Stimulated activated CD4-positive, alpha-beta T cell treated with anti-CD3 and anti-CD28 coated beads, TNF-alpha, amount 100 ng/mL, for 1 hour (primary cell): Measurements from ENCODE around the gene REXO1.
"Not testable (repeated sequence)": the region's sequence is repeated elsewhere in the genome, so short reads cannot be mapped to it uniquely, and the experiment has no call there.

Experiments
- DNase-seq, 3 donors: peaks; one replicate each; pipeline ENCODE4 v3.0.0-alpha.2; 2020; ENCODE audit warnings: low read depth in 3 of 3, low spot score in 1 of 3

The REXO1 gene

DNA sequence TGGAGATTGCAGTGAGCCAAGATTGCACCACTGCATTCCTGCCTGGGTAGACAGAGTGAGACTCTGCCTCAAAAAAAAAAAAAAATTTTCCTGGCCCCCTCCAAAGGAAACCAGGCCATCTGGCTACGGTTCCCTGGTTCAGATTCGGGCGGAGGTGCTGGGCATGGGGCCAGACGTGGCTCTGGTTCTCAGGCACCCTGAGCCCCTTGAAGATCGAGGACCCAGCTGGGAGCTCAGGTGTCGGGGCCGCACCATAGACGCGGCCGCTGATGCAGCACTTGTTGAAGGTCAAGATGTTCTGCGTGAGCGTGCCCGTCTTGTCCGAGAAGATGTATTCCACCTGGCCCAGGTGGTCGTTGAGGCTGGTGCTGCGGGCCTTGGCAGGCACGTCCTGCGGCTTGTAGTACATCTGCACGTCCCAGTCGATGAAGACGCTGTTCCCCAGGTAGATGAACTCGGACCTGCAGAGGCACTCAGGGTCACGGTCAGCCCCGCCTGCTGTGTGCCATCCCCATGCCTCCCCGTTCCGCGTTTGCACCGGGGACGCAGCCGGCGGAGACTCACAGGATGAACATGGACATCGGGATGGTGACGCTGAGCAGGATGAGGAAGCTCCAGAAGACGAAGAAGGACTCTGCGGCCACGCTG lies 48.5 kb downstream of the REXO1 start:
- no peak for DNase-seq

DNA sequence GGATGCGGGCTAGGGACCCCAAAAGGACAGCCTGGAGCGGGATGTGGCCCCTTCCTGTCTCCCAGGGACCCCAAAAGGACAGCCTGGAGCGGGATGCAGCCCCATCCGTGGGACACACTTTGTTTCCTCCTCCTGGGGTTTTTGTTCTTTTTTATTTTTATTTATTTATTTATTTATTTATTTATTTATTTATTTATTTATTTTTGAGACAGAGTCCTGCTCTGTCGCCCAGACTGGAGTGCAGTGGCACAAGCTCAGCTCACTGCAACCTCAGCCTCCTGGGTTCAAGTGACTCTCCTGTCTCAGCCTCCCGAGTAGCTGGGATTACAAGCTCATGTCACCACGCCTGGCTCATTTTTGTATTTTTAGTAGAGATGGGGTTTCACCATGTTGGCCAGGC lies 51.0 kb downstream of the REXO1 start:
- not testable (repeated sequence) for DNase-seq

GRCh38 chr19:1796395-1797142 lies 51.7 kb downstream of the REXO1 start:
- DNase-seq = no peak

DNA sequence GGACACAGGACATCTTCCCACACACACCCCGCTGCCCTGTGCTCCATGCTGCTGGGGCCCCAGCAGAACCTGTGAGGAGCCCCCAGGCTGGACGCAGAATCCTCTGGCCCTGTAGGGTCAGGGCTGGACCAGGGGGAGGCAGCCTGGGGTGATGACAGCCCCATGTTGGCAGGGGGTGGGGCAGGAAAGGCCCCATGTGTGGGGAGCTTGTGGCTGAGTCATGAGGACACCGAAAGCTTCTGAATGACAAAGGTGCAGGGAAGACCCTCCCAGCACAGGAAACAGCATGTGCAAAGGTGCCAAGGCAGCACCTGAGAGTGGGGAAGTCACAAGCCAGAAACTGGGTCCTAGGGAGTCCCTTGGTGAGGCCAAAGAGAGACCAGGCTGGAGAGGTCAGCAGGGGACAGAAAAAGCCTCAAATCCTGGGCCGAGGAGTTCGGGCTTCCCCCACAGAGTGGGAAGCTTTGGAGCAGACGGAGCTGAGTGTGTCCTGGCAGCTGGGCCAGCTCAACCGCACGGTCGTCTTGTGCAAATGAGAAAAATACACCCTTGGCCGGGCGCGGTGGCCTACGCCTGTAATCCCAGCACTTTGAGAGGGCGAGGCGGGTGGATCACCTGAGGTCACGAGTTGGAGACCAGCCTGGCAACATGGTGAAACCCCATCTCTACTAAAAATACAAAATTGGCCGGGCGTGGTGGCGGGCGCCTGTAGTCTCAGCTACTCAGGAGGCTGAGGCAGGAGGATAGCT lies 53.7 kb downstream of the REXO1 start:
- DNase-seq = no peak

DNA sequence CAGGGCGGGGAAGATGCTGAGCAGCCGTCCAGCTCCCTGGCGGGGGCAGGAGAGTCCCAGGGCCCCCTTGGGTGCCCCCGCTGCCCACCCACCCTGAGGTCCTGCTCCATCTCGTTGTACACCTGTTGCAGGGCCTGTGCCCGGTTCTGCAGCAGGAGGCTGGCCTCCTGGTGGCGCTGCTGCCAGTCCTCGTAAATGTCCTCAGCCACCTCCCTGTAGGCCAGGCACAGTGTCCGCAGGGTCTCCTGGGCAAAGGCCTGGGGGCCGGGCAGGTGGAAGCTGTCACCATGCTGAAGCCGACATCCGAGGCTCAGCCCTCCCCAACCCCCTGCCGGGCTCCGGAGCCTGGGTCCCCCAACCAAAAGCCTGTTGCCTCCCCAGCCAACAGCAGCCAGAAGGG lies 56.4 kb downstream of the REXO1 start:
- DNase-seq = no peak

- no peak for DNase-seq
Observed at GRCh38 chr19:1790054-1790792, 58.1 kb downstream of the REXO1 start.

DNA sequence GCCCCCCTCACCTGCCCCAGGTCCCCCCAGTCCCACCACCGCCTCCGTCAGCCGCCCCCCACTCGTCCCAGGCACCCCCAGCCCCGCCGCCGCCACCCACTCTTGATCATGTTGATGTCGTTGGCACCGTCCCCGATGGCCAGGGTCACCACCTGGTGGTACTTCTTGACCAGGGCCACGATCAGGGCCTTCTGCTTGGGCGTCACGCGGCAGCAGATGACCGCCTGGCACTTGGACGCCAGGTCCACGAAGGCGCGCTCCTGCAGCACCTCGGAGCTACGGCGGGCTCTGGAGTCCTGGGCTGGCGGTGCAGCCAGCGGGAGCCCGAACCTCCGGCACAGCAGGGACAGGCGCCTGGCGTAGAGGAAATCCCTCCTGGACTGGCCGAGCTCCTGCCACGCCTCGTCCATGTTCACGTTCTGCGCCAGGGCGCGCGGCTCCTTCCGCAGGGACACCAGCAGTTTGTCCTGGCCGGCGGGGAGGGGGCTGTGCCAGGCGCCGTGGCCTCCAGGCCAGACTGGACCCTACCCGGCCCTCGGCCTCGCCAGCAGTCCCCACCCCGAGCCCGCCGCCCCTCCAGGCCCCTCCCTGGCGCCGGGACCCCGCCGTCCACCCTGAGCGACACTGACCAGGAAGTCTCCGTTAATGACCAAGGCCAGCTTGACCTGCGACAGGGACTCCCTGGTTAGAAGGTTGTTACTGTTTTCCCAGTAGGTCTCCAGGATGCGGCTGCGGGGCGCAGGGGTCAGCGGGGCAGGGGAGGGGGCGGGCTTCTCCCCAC lies 58.8 kb downstream of the REXO1 start:
- no peak for DNase-seq

DNA sequence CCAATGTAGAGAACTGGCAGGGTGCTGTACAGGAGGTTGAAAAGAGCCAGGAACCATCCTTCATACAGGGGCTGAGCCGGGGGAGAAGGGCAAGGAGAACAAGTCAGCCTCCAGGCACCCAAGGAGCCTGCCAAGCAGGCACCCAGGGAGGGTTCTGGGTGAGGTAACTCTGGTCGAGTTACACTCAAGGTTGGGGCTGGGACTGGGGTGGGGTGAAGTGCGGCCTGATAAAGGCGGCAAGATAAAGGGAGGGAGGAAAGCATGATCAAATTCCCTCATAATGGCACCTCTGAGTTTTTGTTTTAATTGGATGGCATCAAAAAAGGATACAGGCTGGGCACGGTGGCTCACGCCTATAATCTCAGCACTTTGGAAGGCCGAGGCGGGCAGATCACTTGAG lies 61.2 kb downstream of the REXO1 start:
- DNase-seq = no peak

DNA sequence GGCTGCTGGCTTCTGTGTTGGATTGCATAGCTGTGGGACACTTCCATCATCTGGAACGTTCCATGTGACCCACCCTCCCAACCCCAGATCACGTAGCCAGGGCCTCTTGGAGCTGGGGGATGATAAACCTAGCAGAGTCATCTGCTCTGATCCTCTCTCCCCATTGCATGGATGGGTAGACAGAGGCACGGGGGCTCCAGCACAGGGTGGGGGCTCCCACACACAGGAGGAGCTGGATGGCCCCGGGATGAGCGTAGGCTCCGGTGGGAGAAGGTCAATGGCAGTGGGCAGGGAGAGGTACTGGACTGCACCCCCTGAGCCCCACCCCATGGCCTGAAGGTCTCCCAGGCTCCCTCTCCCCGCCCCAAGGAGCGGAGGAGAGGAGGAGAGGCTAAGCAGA lies 61.6 kb downstream of the REXO1 start:
- DNase-seq = no peak

- no peak for DNase-seq
Observed at GRCh38 chr19:1785310-1785709, 63.0 kb downstream of the REXO1 start.

- DNase-seq = no peak
Observed at GRCh38 chr19:1783874-1784273, 64.4 kb downstream of the REXO1 start.

DNA sequence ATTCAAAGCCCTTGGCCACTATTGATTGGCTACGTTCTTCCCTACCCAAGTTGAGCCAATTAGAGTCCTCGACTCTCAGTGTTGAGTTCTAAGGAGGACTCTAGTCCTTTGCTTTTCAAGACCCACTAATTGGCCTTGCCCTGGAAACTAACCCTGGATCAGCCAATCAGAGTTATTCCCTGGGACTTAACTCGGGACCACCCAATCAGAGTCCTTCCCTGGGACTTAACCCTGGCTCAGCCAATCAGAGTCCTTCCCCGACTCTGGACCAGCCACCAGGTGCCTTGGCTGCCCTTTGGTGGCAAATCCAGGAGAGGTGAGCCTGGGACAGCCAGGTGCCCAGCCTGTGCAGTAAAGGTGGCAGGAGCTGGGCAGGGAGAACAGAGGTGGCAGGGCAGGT lies 64.9 kb downstream of the REXO1 start:
- DNase-seq = no peak

GRCh38 chr19:1782521-1782920 lies 65.8 kb downstream of the REXO1 start:
- DNase-seq = no peak

DNA sequence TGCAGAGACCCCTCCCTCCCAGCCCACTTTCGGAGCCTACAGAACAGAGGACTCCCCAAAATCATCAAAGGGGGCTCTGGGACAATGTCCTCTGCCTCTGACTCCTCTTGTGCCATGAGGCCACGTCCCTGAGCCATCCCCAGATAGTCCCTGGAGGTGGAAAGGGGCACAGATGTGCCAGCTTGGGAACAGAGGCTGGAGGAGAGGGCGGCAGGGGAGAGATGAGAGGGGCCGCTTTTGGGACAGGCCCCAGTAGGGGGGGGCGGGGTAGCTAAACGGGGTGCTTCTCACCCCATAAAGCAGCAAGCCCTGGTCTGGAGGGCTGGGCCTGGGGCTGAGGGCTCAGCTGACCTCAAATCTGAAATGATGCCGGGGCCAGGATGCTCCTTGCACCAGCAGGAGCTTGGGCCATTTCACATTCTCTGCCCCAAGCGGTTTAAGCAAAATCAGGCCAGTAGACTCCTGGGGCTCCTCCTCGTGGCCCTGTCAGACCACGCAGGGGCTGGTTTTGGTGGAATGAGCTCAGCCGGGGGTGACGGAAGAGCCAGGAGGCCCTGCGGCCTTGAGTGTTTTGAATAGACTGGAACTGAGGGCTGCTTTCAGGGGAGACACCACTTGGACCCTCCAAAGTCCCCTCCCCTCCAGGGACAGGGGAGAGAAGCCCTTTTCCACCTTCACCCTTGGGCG lies 67.9 kb downstream of the REXO1 start:
- no peak for DNase-seq

DNA sequence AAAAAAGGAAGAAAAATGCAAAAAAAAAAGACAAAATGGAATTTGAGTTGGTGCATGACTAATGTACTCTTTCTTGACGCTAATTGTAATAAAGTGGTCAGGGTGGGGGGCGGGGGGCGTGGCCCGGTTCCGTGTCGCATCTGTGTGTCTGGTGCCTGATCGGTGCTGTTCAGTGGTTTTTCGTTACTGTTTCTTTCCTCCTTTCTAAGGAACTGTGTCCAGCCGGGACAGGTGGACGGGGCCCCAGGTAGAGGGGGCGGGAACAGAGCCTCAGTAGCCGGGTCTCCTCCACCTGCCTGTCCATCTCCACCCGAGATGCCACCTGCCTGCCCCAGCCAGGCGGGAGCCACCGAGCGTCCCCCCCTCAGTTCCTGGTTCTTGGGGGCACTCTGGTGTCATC lies 68.7 kb downstream of the REXO1 start:
- no peak for DNase-seq

DNA sequence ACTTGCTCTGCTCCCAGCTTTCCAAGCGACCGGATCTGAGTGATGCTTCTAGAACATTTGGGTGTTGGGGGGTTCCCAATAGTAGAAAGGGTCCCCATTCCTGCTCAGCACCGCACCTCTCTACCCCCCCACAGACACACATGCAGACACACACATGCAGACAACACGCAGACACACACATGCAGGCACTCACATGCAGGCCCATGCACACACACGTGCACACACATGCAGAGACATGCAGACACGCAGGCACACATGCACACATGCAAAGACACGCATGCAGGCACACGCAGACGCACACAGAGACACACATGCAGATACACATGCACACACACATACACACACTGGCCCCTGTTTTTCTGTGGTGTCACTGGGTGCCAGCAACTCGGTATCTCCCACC lies 71.1 kb downstream of the REXO1 start:
- DNase-seq = no peak

GRCh38 chr19:1776606-1777147 lies 71.6 kb downstream of the REXO1 start:
- no peak for DNase-seq

GRCh38 chr19:1775951-1776605 lies 72.2 kb downstream of the REXO1 start:
- DNase-seq = no peak

DNA sequence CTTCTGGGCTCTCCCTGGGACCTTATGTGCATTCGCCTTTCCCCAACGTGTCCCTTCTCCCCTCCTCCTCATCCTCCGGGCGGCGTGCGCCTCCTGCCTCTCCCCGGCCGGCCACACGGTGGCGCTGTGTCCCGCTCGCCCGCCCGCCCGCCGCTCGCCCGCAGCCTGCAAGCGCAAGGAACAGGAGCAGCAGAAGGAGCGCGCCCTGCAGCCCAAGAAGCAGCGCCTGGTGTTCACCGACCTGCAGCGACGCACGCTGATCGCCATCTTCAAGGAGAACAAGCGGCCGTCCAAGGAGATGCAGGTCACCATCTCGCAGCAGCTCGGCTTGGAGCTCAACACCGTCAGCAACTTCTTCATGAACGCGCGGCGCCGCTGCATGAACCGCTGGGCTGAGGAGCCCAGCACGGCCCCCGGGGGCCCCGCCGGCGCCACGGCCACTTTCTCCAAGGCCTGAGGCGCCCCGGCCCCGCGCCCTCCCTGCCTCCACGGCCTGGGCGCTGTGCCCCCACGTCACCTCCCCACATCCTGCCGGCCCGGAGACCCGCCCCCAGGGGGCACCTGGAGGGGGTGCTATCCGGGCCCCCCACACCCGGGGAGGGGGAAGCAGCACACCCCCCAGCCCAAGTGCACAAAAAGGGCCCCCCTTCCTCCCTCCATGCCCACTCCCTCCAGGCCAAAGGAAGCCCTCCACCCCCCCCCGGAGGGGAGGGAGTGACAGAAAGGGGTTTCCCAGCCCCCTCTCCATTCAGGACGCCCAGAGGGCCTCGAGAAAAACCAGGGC lies 73.1 kb downstream of the REXO1 start:
- DNase-seq = peak in 1 of 3 donors; percentile 12
